ENCODE data around the gene CTPS2. TPM values are rescaled to one million over a fixed set of nuclear protein-coding genes. Genes with fewer than 3 reads are reported as not detected.
A peak's percentile ranks its signal among the peaks of the same experiment; 100 is the strongest.

The CTPS2 gene
- polyA plus RNA-seq, 1 experiment = 3.7 TPM

GRCh38 chrX:16664626-16665025 lies 47.8 kb downstream of the CTPS2 start:
- ChIA-PET CTCF (interaction anchor here (0.8 kb wide), 1 partner anchor 228 kb away, joined by 3 read pairs; no protein-coding TSS in a partner anchor), POLR2A (no interaction called here)
- no peaks in the 10 kb centered on the region for H3K36me3 ChIP-seq (ENCODE audit: control insufficient read depth, insufficient read depth, low read length)
- 0 out of 2 replicates have a peak, but pooled peaks have one; percentile 7 for TF ChIP-seq CTCF (IDR thresholded peaks at IDR 0.05; ENCODE audit: insufficient read depth, low read depth, low read length)
- no peak for DNase-seq (ENCODE audit: low read depth)
- no peaks in the 10 kb centered on the region for H3K27me3 ChIP-seq (ENCODE audit: control insufficient read depth, insufficient read depth, low read length)
- no peak overlapping the region for H3K4me3 ChIP-seq (ENCODE audit: low read depth, low read length)

- Histone ChIP-seq H3K27me3 (ENCODE audit: control insufficient read depth, insufficient read depth, low read length) (no peaks in the 10 kb centered on the region), H3K36me3 (ENCODE audit: control insufficient read depth, insufficient read depth, low read length) (no peaks in the 10 kb centered on the region; the same call in 1 of the 2 replicates), H3K4me3 (ENCODE audit: low read depth, low read length) (no peak overlapping the region)
- DNase-seq (ENCODE audit: low read depth) = no peak
- ChIA-PET POLR2A (no interaction called here), CTCF (interaction anchor here (0.8 to 1.4 kb wide), 2 partner anchors 227 to 541 kb away, joined by 3 read pairs; partner anchors contain the start of gene GRPR)
- peak; percentile 15; the same call in 1 of the 2 replicates for TF ChIP-seq CTCF (IDR thresholded peaks at IDR 0.05; ENCODE audit: insufficient read depth, low read depth, low read length)
Measured at GRCh38 chrX:16664074-16664473, 48.4 kb downstream of the CTPS2 start.

- no peak overlapping the region for H3K4me3 ChIP-seq (ENCODE audit: low read depth, low read length)
- TF ChIP-seq CTCF (IDR thresholded peaks at IDR 0.05; ENCODE audit: insufficient read depth, low read depth, low read length) = no peak
- no peaks in the 10 kb centered on the region; the same call in 1 of the 2 replicates for H3K36me3 ChIP-seq (ENCODE audit: control insufficient read depth, insufficient read depth, low read length)
- ChIA-PET CTCF (no interaction called here), POLR2A (no interaction called here)
- no peaks in the 10 kb centered on the region for H3K27me3 ChIP-seq (ENCODE audit: control insufficient read depth, insufficient read depth, low read length)
- DNase-seq (ENCODE audit: low read depth) = no peak
Measured at GRCh38 chrX:16662402-16662801, 50.1 kb downstream of the CTPS2 start.

GRCh38 chrX:16661495-16661894 lies 51.0 kb downstream of the CTPS2 start:
- no peak overlapping the region for H3K4me3 ChIP-seq (ENCODE audit: low read depth, low read length)
- no peak for TF ChIP-seq CTCF (IDR thresholded peaks at IDR 0.05; ENCODE audit: insufficient read depth, low read depth, low read length)
- no peaks in the 10 kb centered on the region for H3K27me3 ChIP-seq (ENCODE audit: control insufficient read depth, insufficient read depth, low read length)
- DNase-seq (ENCODE audit: low read depth) = no peak
- ChIA-PET CTCF (no interaction called here), POLR2A (no interaction called here)
- no peaks in the 10 kb centered on the region; the same call in 1 of the 2 replicates for H3K36me3 ChIP-seq (ENCODE audit: control insufficient read depth, insufficient read depth, low read length)

GRCh38 chrX:16659321-16659720 lies 53.1 kb downstream of the CTPS2 start:
- Histone ChIP-seq H3K27me3 (ENCODE audit: control insufficient read depth, insufficient read depth, low read length) (no peaks in the 10 kb centered on the region), H3K36me3 (ENCODE audit: control insufficient read depth, insufficient read depth, low read length) (no peaks in the 10 kb centered on the region; the same call in 1 of the 2 replicates), H3K4me3 (ENCODE audit: low read depth, low read length) (no peak overlapping the region)
- no peak for TF ChIP-seq CTCF (IDR thresholded peaks at IDR 0.05; ENCODE audit: insufficient read depth, low read depth, low read length)
- ChIA-PET CTCF (no interaction called here), POLR2A (interaction anchor here (0.6 kb wide), 1 partner anchor 168 kb away, joined by 3 read pairs; no protein-coding TSS in a partner anchor)
- DNase-seq (ENCODE audit: low read depth) = no peak

Measured in BJ (cell line).